ENCODE measurements around the gene HGS.
A peak's percentile ranks its signal among the peaks of the same experiment; 100 is the strongest.

Gene HGS

DNA sequence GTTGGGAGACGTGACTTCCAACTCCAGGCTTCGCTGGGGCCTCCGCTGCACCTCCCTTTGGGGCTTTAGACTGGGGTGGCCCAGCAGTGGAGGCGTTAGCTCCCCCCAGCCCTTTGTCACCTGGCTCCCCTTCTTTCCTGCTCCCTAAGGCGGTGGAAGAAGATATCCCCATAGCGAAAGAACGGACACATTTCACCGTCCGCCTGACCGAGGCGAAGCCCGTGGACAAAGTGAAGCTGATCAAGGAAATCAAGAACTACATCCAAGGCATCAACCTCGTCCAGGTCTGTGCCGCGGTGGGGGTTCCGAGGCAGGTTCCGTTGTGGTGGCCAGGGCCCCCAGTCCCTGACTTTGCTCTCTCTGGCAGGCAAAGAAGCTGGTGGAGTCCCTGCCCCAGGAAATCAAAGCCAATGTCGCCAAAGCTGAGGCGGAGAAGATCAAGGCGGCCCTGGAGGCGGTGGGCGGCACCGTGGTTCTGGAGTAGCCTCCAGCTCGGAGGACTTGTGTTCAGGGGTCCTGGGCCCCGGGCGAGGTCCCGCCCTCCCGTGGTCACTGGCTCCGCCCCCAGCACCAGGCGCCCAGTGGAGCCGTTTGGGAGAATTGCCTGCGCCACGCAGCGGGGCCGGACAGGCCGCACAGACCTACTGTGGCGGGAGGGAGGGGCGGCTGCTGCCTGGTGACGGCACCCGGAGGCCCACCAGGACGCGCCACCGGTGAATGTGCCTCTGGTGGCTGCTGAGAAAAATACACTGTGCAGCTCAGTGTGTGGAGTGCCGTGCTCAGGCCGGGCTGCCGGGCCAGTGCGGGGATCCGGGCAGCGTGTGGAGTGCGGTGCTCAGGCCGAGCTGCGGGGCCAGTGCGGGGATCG is 23.2 kb downstream of the HGS start:
- no peak for DNase-seq

- DNase-seq: no peak
Observed at GRCh38 chr17:81707725-81708646, 24.2 kb downstream of the HGS start.

- DNase-seq: no peak
Observed at GRCh38 chr17:81708739-81709185, 25.0 kb downstream of the HGS start.

DNA sequence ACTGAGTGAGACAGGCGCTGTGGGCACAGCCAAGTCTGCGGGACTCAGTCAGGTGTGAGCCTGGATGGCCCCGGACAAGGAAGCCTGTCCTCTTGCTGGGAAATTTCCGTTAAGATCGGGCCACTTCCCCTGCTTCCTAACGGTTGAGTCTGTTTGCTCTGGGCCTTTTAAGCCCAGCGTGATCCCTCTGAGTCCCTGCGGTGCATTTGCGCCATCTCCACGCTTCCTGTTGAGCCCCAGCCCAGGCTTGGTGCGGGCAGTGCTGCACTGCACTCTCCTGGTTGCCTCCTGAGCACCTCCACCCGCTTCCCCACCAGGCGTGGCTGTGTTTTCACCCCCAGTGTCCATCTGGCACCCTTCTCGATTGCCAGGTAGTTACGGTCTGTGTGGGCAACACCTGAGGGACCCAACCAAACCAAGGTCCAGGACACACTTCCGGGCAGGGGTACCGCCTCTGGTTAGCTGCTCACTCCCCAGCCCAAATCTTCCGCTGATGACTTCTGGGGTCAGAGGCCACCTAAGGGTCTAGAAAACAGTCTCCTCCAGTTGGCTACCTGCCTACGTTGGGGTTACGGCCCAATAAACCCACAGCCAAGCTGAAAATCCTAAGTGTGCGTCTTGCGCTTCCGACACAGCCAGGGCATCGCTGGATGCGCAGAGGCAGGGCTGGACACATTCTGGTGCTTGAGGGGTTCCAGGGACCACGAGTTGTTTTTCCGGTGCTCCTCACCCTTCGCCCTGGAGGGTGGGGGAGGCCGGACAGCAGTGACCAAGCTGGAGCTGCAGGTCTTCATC is 26.9 kb downstream of the HGS start:
- DNase-seq: peak; percentile 11

GRCh38 chr17:81711814-81712467 is 28.1 kb downstream of the HGS start, which contains the start of gene SLC25A10:
Gene SLC25A10 (plus strand): TSS chr17:81712284. CDS start chr17:81712427, 143 bp downstream.
- peak; percentile 72 for DNase-seq

- no peak for DNase-seq
Observed at GRCh38 chr17:81712468-81713003, 28.7 kb downstream of the HGS start.

DNA sequence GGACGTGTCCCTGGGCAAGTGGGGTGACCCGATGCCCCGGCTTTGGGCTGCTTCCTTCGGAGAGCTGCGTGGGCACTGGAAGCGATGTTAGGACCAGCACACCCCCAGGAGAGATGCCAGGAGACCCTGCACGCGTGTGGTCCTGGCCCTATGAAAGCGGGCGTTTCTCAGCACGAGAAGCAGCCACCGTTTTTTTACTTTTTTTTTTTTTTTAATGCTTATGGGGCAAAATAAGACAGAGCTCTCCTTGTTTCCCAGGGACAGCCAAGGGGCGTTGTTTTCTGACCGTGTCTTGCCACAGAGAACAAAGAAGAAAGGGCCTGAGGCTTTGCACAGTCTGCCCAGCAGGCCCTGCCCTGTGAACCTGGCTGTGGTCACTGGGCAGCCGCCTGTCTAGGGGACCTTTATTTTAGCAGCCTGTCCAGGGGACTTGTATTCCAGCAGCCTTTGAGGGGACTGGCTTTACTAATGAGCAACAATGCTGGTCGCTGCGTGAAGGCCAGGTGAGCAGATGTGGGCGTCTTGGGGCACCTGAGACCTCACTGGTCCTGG is 29.3 kb downstream of the HGS start:
- DNase-seq: no peak

- DNase-seq: no peak
Observed at GRCh38 chr17:81713556-81714411, 30.0 kb downstream of the HGS start.

DNA sequence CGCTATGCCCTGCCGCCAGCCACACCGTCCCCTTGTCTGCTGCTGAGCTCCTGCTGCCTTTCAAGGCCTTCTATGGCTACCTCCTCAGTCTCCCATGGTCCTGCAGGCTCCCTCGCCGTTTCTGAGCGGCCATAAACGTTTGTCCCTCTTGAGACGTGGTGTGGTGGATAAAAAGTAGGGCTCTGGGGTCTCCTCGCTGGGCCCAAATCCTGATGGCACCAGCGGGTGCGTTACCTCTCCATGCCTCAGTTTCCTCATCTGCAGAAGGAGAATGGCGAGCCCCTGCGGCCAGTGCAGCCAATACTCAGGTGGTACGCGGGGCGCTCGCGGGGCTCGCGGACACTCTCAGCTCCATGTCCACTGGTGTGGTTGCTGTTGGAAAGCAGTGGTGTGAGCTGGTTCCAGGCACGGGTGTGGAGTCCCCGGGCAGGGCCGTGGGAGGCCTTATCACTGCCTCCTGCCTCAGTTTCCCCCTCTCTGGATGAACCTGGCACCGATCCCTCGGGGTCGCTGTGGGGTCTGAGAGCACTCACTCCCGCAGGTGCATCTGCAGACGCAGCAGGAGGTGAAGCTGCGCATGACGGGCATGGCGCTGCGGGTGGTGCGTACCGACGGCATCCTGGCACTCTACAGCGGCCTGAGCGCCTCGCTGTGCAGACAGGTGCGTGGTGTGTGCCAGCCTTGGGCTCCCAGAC is 30.7 kb downstream of the HGS start:
- no peak for DNase-seq

DNA sequence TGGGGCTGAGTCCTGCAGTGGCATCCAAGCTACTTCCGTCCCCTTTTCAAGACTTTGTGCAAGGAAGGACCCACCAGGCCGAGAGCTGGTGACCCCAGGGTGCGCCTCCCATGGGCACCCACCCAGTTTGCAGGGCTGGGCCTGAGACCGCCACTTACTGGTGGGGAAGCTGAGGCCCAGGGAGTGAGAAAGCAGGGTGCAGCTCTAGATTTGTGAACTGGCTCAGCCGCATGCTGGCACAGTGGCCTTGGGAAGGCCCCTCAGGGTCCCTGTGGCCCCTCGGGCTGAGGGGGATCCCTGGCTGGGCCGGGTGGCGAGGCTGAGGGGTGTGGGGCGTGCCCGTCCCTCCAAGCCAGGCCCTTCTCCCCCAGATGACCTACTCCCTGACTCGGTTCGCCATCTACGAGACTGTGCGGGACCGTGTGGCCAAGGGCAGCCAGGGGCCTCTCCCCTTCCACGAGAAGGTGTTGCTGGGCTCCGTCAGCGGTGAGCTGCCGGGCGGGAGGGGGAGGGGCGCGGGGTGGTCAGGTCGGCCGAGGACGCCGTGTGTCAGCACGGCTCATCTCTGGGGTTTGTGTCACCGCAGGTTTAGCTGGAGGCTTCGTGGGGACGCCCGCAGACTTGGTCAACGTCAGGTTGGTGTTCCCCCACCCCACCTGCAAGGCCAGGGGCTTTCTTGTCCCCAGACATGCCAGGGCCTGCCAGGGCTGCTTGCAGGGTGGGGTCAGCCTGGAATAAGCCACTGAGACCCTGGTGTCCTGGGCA is 31.5 kb downstream of the HGS start:
- DNase-seq: no peak

GRCh38 chr17:81715872-81716673 is 32.3 kb downstream of the HGS start:
- no peak for DNase-seq

GRCh38 chr17:81716674-81716996 is 32.8 kb downstream of the HGS start:
- no peak for DNase-seq

GRCh38 chr17:81717049-81717765 is 33.4 kb downstream of the HGS start:
- DNase-seq: no peak

DNA sequence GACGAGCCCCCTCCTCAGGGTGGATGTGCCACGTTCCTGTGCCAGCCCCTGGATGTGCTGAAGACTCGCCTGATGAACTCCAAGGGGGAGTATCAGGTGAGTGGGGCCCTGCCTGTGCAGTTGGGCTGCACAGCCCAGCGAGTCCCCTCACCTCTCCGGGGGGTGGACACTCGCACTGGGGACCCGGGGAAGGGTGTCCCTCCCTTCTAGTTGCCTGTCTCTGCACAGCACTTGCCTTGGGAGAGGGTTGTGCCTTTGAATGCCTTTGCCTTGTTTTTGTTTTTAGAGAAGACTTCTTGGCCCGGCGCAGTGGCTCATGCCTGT is 33.9 kb downstream of the HGS start:
- DNase-seq: no peak

- DNase-seq: no peak
Observed at GRCh38 chr17:81719410-81720266, 35.8 kb downstream of the HGS start.

DNA sequence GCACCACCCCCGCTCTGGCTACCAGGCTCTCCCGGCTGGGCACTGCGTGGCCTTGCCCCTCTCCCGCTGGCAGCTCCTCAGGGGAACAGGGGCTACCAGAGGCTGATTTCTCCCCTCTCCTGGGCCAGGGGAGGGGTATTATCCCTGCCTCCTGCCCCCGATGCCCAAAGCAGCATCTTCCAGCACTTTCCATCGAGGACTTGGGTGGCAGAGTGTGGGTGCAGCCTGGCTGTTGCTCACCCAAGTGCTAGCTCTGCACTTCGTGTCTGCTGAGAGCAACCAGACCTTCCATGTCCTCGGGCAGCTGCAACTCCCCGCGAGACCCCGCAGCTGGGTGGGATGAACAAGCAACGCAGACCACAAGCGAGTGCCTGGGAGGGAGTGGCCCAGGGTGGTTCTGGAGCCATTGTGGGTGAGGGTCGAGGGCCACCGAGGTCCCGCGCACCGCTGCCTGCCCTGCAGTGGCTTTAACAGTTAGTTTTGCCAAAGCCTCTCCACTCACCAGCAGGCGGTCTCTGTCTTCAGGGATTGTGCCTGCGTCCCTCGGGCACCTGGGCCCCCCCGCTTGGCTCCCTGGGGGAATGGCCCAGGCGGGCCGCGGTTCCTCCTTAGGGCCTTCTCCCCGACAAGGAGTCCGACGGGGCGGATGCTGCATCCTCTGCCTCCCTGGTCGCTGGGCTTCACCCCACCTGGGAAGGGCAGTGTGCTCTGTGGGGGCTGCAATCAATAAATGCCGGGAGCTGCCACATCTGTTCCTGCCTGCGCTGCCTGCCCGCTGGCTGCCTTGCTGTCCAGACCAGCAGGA is 36.7 kb downstream of the HGS start:
- DNase-seq: no peak

Data from DMS153 (cell line).